Fibroblast of skin of right biceps (primary cell): ENCODE data around the gene PAIP2.

ENCODE experiments used
- DNase-seq: peaks from one replicate; pipeline ENCODE4 v3.0.0-alpha.2; 2013

The PAIP2 gene

GRCh38 chr5:139414581-139415130, 73.0 kb downstream of the PAIP2 start:
- DNase-seq = no peak

DNA sequence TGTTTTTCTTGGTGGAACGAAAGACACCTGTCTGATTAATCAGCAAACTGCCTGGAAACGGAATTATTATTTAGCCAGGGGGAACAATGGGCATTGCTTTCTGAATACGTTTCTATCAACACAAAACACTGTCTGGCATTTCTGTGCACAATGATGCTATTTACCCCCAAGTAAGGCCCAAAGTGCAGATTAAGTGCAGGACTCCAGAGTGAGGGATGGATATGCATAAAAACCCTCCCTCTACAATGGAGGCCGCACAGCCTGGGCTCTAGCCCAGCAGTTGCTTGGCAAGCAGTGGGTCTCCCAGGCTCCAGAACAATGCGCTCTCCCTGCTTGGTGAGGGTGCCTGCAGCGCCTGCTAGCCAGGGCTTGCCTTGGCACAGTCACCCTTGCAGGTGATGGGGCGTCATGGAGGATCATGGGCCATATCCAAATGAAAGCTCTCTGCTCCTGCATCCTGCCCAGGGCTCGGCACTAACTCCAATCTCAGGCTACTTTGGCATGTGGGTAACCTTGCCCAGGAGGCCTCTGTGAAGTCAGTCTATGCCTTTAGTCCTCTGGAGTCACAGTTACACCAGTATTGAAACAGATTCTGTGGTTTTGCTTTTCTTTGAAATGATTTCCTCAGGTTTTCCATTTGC, 73.7 kb downstream of the PAIP2 start:
- no peak for DNase-seq

GRCh38 chr5:139415869-139416268, 74.2 kb downstream of the PAIP2 start:
- DNase-seq = no peak

DNA sequence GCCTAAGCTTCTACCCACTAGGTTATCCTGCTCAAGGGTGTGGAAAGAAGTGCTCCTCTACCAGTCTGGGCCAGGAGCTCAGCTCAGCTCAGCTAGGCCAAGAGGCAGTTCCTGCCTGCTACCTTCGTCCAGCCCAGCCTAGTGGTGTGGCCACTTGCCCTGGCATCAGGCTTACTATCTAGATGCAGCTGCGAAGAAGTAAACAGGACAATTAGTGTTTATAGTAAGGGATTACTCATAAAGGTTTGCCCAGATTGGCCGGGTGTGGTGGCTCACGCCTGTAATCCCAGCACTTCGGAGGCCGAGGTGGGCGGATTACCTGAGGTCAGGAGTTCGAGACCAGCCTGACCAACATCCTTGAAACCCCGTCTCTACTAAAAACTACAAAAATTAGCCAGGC, 75.0 kb downstream of the PAIP2 start:
- DNase-seq = no peak

DNA sequence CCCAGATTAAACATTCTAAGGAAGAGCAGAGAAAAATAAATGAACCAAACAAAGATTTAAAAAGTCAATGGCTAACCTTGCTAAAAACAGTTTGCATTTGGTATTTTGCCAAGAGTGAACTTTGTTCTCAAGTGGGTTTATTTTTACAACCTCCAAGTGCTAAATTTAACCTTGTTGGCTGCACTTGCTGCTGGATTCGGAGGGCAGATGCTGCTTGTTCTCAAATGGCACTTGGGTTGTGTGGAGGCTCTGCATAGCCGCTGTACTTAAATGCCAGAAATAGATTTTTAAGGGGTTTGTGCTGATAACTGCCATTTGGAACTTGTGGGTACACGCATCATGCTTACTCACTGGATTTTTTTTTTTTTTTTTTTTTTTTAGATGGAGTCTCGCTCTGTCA, 75.6 kb downstream of the PAIP2 start:
- DNase-seq = no peak

DNA sequence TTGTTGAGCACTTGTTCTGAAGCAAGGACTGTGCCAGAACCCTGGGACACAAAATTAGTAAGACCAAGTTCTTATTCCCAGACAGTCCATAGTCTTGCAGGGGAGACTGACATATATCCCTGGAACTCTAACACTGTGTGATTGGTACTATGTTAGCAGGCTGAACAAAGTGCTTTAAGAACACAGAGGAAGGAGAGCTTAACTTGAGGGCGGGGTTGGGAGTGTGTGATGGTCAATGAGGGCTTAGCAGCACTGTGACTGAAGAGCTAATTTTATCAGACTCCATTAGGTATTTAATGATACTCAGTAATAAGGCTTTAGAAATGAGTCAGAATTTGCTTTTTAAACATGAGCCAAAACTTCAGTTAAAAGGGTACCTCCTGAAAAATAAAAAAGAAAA, 77.1 kb downstream of the PAIP2 start:
- no peak for DNase-seq
